GM19240 (cell line): Measurements from ENCODE around the gene BBLN.
"Not testable (repeated sequence)": the region's sequence is repeated elsewhere in the genome, so short reads cannot be mapped to it uniquely, and the experiment has no call there.

Source experiments
- DNase-seq: peaks from one replicate; pipeline ENCODE4 v3.0.0; 2011; ENCODE audit warnings: low spot score; ENCODE audit not compliant: insufficient read length

Gene BBLN

GRCh38 chr9:128124451-128124850 lies 35.6 kb upstream of the BBLN start:
- no peak for DNase-seq

GRCh38 chr9:128124873-128125579 lies 35.0 kb upstream of the BBLN start:
- no peak for DNase-seq

GRCh38 chr9:128125580-128126354 lies 34.3 kb upstream of the BBLN start:
- DNase-seq, result no peak

- peak; percentile 51 for DNase-seq
Observed at GRCh38 chr9:128127568-128127989, 32.5 kb upstream of the BBLN start, which contains the start of gene PTGES2. Gene PTGES2 (minus strand): TSS chr9:128127729. CDS start chr9:128127717, 12 bp downstream.

- DNase-seq, result no peak
Observed at GRCh38 chr9:128127990-128128835, 31.9 kb upstream of the BBLN start.

- no peak for DNase-seq
Observed at GRCh38 chr9:128128836-128129590, 31.1 kb upstream of the BBLN start.

- DNase-seq, result not testable (repeated sequence)
Observed at GRCh38 chr9:128129976-128130590, 30.0 kb upstream of the BBLN start.

GRCh38 chr9:128130651-128131050 lies 29.4 kb upstream of the BBLN start:
- not testable (repeated sequence) for DNase-seq

GRCh38 chr9:128131346-128131745 lies 28.7 kb upstream of the BBLN start:
- not testable (repeated sequence) for DNase-seq

GRCh38 chr9:128132139-128132538 lies 27.9 kb upstream of the BBLN start:
- not testable (repeated sequence) for DNase-seq

GRCh38 chr9:128135561-128135960 lies 24.5 kb upstream of the BBLN start:
- DNase-seq, result not testable (repeated sequence)

- DNase-seq, result no peak
Observed at GRCh38 chr9:128136816-128137793, 23.0 kb upstream of the BBLN start.

- no peak for DNase-seq
Observed at GRCh38 chr9:128138001-128138400, 22.1 kb upstream of the BBLN start.

- DNase-seq, result no peak
Observed at GRCh38 chr9:128139621-128140020, 20.4 kb upstream of the BBLN start.

- no peak for DNase-seq
Observed at GRCh38 chr9:128141604-128142003, 18.5 kb upstream of the BBLN start.

- DNase-seq, result no peak
Observed at GRCh38 chr9:128142061-128142460, 18.0 kb upstream of the BBLN start.

GRCh38 chr9:128142596-128142995 lies 17.5 kb upstream of the BBLN start:
- DNase-seq, result no peak

GRCh38 chr9:128143525-128144238 lies 16.4 kb upstream of the BBLN start:
- no peak for DNase-seq
